Ovary (tissue), 9 donors: ENCODE results near the gene CCNJL. TPM values are rescaled to one million over a fixed set of nuclear protein-coding genes. Genes with fewer than 3 reads are reported as not detected.
A peak's percentile ranks its signal among the peaks of the same experiment; 100 is the strongest.

ENCODE experiments used
- DNase-seq, 5 donors: peaks; one replicate each; pipeline ENCODE4 v3.0.0-alpha.2; 2019 to 2020
- H3K27ac ChIP-seq, 2 donors: fragments of 200-600 bp; one replicate each; pipeline versions ENCODE4 v1.5.1 to v1.8.0; 2019 to 2022
- H3K27me3 ChIP-seq: fragments of 200-600 bp; one replicate; pipeline ENCODE4 v1.8.0; 2022
- H3K36me3 ChIP-seq: fragments of 200-600 bp; sonication (generic); one replicate; pipeline ENCODE4 v1.5.1; 2019
- H3K4me1 ChIP-seq: one replicate; pipeline ENCODE4 v1.8.1; 2013; ENCODE audit warnings: mild to moderate bottlenecking, moderate library complexity; ENCODE audit not compliant: insufficient read depth
- H3K4me3 ChIP-seq: fragments of 200-600 bp; sonication (generic); one replicate; pipeline ENCODE4 v1.5.1; 2017
- H3K9me3 ChIP-seq, 2 donors: fragments of 200-600 bp in 1 of 2; sonication (generic) in 1 of 2; one replicate each; pipeline versions ENCODE4 v1.5.1 to v1.8.1; 2013 to 2019; ENCODE audit warnings: mild to moderate bottlenecking in 1 of 2, moderate library complexity in 1 of 2
- CTCF ChIP-seq, 3 donors: fragments of 450-650 bp in 2 of 3; fragments of 200-600 bp in 1 of 3; IDR thresholded peaks; one replicate each; pipeline versions ENCODE4 v1.5.1 to v1.8.0; 2016 to 2022; ENCODE audit warnings: antibody characterized with exemption in 3 of 3, mild to moderate bottlenecking in 1 of 3
- EP300 ChIP-seq: sonication (generic); formaldehyde crosslinking; IDR thresholded peaks from one replicate; pipeline ENCODE4 v1.6.1; 2017; ENCODE audit warnings: antibody characterized with exemption
- POLR2A ChIP-seq: fragments of 450-650 bp; IDR thresholded peaks from one replicate; pipeline ENCODE4 v1.6.1; 2017; ENCODE audit warnings: antibody characterized with exemption, mild to moderate bottlenecking, moderate library complexity
- WGBS, 3 donors: extraction: QIAGEN DNeasy Blood & Tissue Kit in 1 of 3; methylation state at CpG; one replicate each; pipeline versions ENCODE4 v1.1.5 to v1.1.7; 2013 to 2017; 5-methylcytosine and 5-hydroxymethylcytosine counted together
- intact Hi-C, 4 donors: fragments of 100-400 bp; cut with DNase I; formaldehyde crosslinking; loops; one replicate each; pipeline versions ENCODE4 v1.11.0 to v1.15.1; 2022 to 2023
- polyA plus RNA-seq, 2 donors: library from polyadenylated mRNA; stranded (reverse); fragments of 200-250 nt in 1 of 2; fragments of 350-450 nt in 1 of 2; fragmentation: Illumina TruSeq in 1 of 2; extraction: RNeasy Lipid Tissue Mini Kit (QIAGEN cat#74804) in 1 of 2; gene quantifications; one replicate each; pipeline ENCODE4 v1.2.3, GENCODE V29; 2013 to 2014
- total RNA-seq, 7 donors: library from RNA; depleted of rRNA in 2 of 7; stranded (reverse); fragments of >200 nt in 2 of 7; fragmentation: NEBNext Ultra II Directional in 3 of 7; extraction: Animal tissue kit (Norgen Biotek cat#: 25700) in 3 of 7; gene quantifications; one replicate each; pipeline versions ENCODE4 v1.1.0 to v1.2.4, GENCODE V29; 2016 to 2023
- donor health status: DM: no; HTN: no; CAD: no; lungs with moderate emphysema.
- donor health status: DM: no; HTN: no; CAD: no.
- donor health status: Bipolar disorder and iron deficiency.
- donor health status: DM: yes; HTN: yes; CAD: no.
- donor health status: DM: no; HTN: no; CAD: no.
- donor health status: DM: yes; HTN: yes; CAD: no.

Gene CCNJL
- total and polyA plus RNA-seq, 9 donors = 3.4 to 11.8 (median 6.3) TPM

GRCh38 chr5:160287378-160288051 lies 24.8 kb downstream of the CCNJL start:
- WGBS, 3 donors = 3 to 6% (median 4%) methylated on average over 8 of the region's 8 CpGs
- peaks cover 15% of the 10 kb centered on the region for H3K4me1 ChIP-seq
- peak overlapping the region in 1 of 2 donors; percentile 31 for H3K27ac ChIP-seq
- DNase-seq = peak; percentile 45 to 81 (median 72)
- TF ChIP-seq CTCF (IDR thresholded peaks at IDR 0.05) (no peak), POLR2A (no peak), EP300 (no peak)
- H3K36me3 ChIP-seq = no peaks in the 10 kb centered on the region
- H3K9me3 ChIP-seq = no peaks in the 10 kb centered on the region
- no peak overlapping the region for H3K4me3 ChIP-seq
- H3K27me3 ChIP-seq = no peaks in the 10 kb centered on the region
- intact Hi-C loops = no loop called here

DNA sequence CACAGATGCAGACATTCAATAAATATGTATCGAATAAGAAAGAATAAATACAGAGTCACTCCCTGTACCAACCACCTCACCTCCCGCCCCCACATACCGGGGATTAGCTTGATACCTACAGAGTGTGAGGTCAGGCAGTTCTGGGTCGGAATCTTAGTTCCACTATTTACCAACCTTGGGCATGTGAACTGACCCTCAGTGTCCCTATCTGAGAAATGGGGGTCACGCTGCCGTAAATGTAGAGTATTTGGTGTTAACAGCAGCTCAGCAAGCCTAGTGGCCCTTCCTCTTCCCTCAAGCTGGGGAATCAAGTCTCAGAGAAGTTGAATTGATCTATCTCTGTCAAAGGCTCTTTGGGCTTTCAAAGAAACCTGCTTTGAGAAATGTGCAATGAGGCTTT lies 25.4 kb downstream of the CCNJL start:
- no peak for DNase-seq
- Histone ChIP-seq H3K27me3 (no peaks in the 10 kb centered on the region), H3K9me3 (no peaks in the 10 kb centered on the region), H3K4me3 (no peak overlapping the region), H3K36me3 (no peaks in the 10 kb centered on the region), H3K4me1 (peaks cover 15% of the 10 kb centered on the region), H3K27ac (peak overlapping the region in 1 of 2 donors; percentile 31)
- TF ChIP-seq CTCF (IDR thresholded peaks at IDR 0.05) (no peak), POLR2A (no peak), EP300 (no peak)
- intact Hi-C loops = no loop called here
- 54 to 67% (median 62%) methylated on average over 6 of the region's 6 CpGs for WGBS, 3 donors

DNA sequence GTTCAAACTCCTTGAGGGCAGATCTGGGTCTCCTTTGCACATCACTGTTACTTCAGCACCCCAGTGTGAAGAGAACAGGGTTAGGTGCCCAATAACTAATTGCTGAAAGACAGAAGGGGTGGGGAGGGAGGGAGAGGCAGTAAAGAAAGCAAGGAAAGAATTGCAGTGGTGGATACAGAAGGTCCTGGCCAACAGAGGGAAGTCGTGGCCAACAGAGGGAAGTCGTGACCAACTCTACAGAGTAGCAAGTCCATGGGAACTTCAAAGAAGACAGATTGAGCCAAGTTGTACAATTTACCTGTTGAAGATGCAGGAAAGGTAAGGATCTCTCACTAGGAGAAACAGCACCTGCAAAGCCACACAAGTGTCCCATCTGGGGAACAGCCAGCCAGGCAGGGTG lies 27.0 kb downstream of the CCNJL start:
- 85 to 94% (median 93%) methylated on average over 2 of the region's 2 CpGs for WGBS, 3 donors
- H3K27ac ChIP-seq = no peak overlapping the region
- no peaks in the 10 kb centered on the region for H3K9me3 ChIP-seq
- intact Hi-C loops = no loop called here
- H3K36me3 ChIP-seq = no peaks in the 10 kb centered on the region
- H3K27me3 ChIP-seq = no peaks in the 10 kb centered on the region
- H3K4me3 ChIP-seq = no peak overlapping the region
- H3K4me1 ChIP-seq = peaks cover 15% of the 10 kb centered on the region
- TF ChIP-seq EP300 = no peak
- no peak for TF ChIP-seq CTCF (IDR thresholded peaks at IDR 0.05)
- TF ChIP-seq POLR2A = no peak
- DNase-seq = no peak

DNA sequence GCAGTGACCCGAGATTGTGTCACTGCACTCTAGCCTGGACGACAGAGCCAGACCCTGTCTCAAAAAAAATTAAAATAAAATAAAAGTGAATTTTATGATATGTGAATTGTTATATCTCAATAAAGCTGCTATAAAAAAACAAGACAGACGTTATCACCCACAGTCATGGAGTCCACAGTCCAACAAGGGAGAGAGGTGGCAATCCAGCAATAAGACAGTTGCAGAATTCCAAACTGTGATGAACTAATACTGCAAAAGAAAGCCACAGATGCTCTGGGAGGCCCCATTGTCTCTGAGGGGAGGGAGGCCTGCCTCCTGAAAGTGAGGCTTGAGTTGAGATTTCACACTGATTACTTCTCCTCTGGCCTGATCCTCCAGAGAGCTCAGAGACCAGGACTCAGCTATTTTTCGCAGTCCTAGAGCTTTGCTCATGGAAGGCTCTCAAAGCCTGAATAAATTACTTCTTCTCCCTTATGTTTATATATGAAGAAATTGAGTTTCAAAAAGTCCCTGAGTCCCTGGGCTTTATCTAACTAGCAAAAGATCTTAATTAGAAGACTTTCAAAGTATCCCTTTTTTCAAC lies 28.0 kb downstream of the CCNJL start:
- intact Hi-C loops = no loop called here
- Histone ChIP-seq H3K27me3 (no peaks in the 10 kb centered on the region), H3K27ac (no peak overlapping the region), H3K4me1 (peaks cover 15% of the 10 kb centered on the region), H3K4me3 (no peak overlapping the region), H3K36me3 (no peaks in the 10 kb centered on the region), H3K9me3 (no peaks in the 10 kb centered on the region)
- WGBS, 3 donors = 94 to 97% (median 97%) methylated on average over 4 of the region's 4 CpGs
- no peak for TF ChIP-seq POLR2A
- TF ChIP-seq EP300 = no peak
- no peak for TF ChIP-seq CTCF (IDR thresholded peaks at IDR 0.05)
- no peak for DNase-seq
